HUES48 (cell line): ENCODE measurements around the gene TRIM42.

Experiments
- H3K27ac ChIP-seq: one replicate; pipeline ENCODE4 v1.7.0; 2013; ENCODE audit warnings: low read depth, low read length, inconsistent platforms
- H3K27me3 ChIP-seq: 2 replicates; pipeline ENCODE4 v1.6.1; 2013; ENCODE audit warnings: mild to moderate bottlenecking, low read length; ENCODE audit not compliant: control insufficient read depth, insufficient read depth
- H3K36me3 ChIP-seq: 2 replicates; pipeline ENCODE4 v1.6.1; 2013; ENCODE audit warnings: low read length; ENCODE audit not compliant: control insufficient read depth, insufficient read depth
- H3K4me1 ChIP-seq: 2 replicates; pipeline ENCODE4 v1.6.1; 2013; ENCODE audit warnings: mild to moderate bottlenecking, low read length; ENCODE audit not compliant: control insufficient read depth, insufficient read depth
- H3K4me3 ChIP-seq: 2 replicates; pipeline ENCODE4 v1.5.1; 2013; ENCODE audit warnings: mild to moderate bottlenecking, low read depth, low read length
- H3K9ac ChIP-seq: 2 replicates; pipeline ENCODE4 v1.6.1; 2013; ENCODE audit warnings: mild to moderate bottlenecking, low read depth, low read length, moderate library complexity
- H3K9me3 ChIP-seq: 2 replicates; pipeline ENCODE4 v1.6.1; 2013; ENCODE audit warnings: low read length; ENCODE audit not compliant: control insufficient read depth, insufficient read depth

The TRIM42 gene

GRCh38 chr3:140677764-140678163 is at the start of gene TRIM42:
TSS of gene TRIM42 (plus strand) at chr3:140678064. CDS start at chr3:140678230, 166 bp downstream.
- Histone ChIP-seq H3K4me3 (no peak within 1 kb of the TSS), H3K4me1 (no peaks in the 10 kb centered on the region), H3K9me3 (no peaks in the 10 kb centered on the region), H3K36me3 (no peaks in the 10 kb centered on the region), H3K9ac (no peak within 1 kb of the TSS), H3K27ac (no peak within 1 kb of the TSS), H3K27me3 (no peaks in the 10 kb centered on the region)

- Histone ChIP-seq H3K4me1 (no peaks in the 10 kb centered on the region; the same call in 1 of the 2 replicates), H3K27me3 (no peaks in the 10 kb centered on the region), H3K27ac (no peak overlapping the region), H3K36me3 (no peaks in the 10 kb centered on the region), H3K4me3 (no peak overlapping the region), H3K9ac (no peak overlapping the region), H3K9me3 (no peaks in the 10 kb centered on the region)
Measured at GRCh38 chr3:140628606-140629005, 49.3 kb upstream of the TRIM42 start.

- H3K4me3 ChIP-seq, result no peak overlapping the region
- H3K9me3 ChIP-seq, result no peaks in the 10 kb centered on the region
- no peak overlapping the region for H3K9ac ChIP-seq
- no peaks in the 10 kb centered on the region for H3K27me3 ChIP-seq
- H3K36me3 ChIP-seq, result no peaks in the 10 kb centered on the region
- no peaks in the 10 kb centered on the region; the same call in 1 of the 2 replicates for H3K4me1 ChIP-seq
- no peak overlapping the region for H3K27ac ChIP-seq
Measured at GRCh38 chr3:140629357-140630137, 48.3 kb upstream of the TRIM42 start.

GRCh38 chr3:140630366-140630765 is 47.5 kb upstream of the TRIM42 start:
- H3K27me3 ChIP-seq, result no peaks in the 10 kb centered on the region
- H3K27ac ChIP-seq, result no peak overlapping the region
- H3K36me3 ChIP-seq, result no peaks in the 10 kb centered on the region
- no peak overlapping the region for H3K9ac ChIP-seq
- no peaks in the 10 kb centered on the region; the same call in 1 of the 2 replicates for H3K4me1 ChIP-seq
- H3K4me3 ChIP-seq, result no peak overlapping the region
- H3K9me3 ChIP-seq, result no peaks in the 10 kb centered on the region

- Histone ChIP-seq H3K27me3 (no peaks in the 10 kb centered on the region), H3K27ac (no peak overlapping the region), H3K9ac (no peak overlapping the region), H3K4me1 (no peaks in the 10 kb centered on the region; the same call in 1 of the 2 replicates), H3K36me3 (no peaks in the 10 kb centered on the region), H3K4me3 (no peak overlapping the region), H3K9me3 (no peaks in the 10 kb centered on the region)
Measured at GRCh38 chr3:140630866-140631265, 47.0 kb upstream of the TRIM42 start.

- H3K27me3 ChIP-seq, result no peaks in the 10 kb centered on the region
- no peaks in the 10 kb centered on the region for H3K36me3 ChIP-seq
- H3K4me3 ChIP-seq, result no peak overlapping the region
- H3K9ac ChIP-seq, result no peak overlapping the region
- H3K27ac ChIP-seq, result no peak overlapping the region
- H3K9me3 ChIP-seq, result no peaks in the 10 kb centered on the region
- H3K4me1 ChIP-seq, result no peaks in the 10 kb centered on the region; the same call in 1 of the 2 replicates
Measured at GRCh38 chr3:140635276-140635675, 42.6 kb upstream of the TRIM42 start.

GRCh38 chr3:140636406-140637138 is 41.3 kb upstream of the TRIM42 start:
- Histone ChIP-seq H3K27ac (no peak overlapping the region), H3K9ac (no peak overlapping the region), H3K4me3 (no peak overlapping the region), H3K9me3 (no peaks in the 10 kb centered on the region), H3K36me3 (no peaks in the 10 kb centered on the region), H3K27me3 (no peaks in the 10 kb centered on the region), H3K4me1 (no peaks in the 10 kb centered on the region; the same call in 1 of the 2 replicates)

GRCh38 chr3:140651287-140651686 is 26.6 kb upstream of the TRIM42 start:
- H3K9me3 ChIP-seq, result no peaks in the 10 kb centered on the region; the same call in 1 of the 2 replicates
- H3K36me3 ChIP-seq, result no peaks in the 10 kb centered on the region
- no peak overlapping the region for H3K4me3 ChIP-seq
- H3K9ac ChIP-seq, result no peak overlapping the region
- H3K27ac ChIP-seq, result no peak overlapping the region
- H3K4me1 ChIP-seq, result no peaks in the 10 kb centered on the region
- H3K27me3 ChIP-seq, result no peaks in the 10 kb centered on the region

GRCh38 chr3:140655678-140656077 is 22.2 kb upstream of the TRIM42 start:
- H3K9ac ChIP-seq, result no peak overlapping the region
- H3K27me3 ChIP-seq, result no peaks in the 10 kb centered on the region
- no peaks in the 10 kb centered on the region for H3K36me3 ChIP-seq
- no peaks in the 10 kb centered on the region for H3K4me1 ChIP-seq
- H3K4me3 ChIP-seq, result no peak overlapping the region
- H3K9me3 ChIP-seq, result no peaks in the 10 kb centered on the region; the same call in 1 of the 2 replicates
- H3K27ac ChIP-seq, result no peak overlapping the region

- Histone ChIP-seq H3K27ac (no peak overlapping the region), H3K27me3 (no peaks in the 10 kb centered on the region), H3K9me3 (no peaks in the 10 kb centered on the region), H3K4me1 (no peaks in the 10 kb centered on the region), H3K4me3 (no peak overlapping the region), H3K36me3 (no peaks in the 10 kb centered on the region), H3K9ac (no peak overlapping the region)
Measured at GRCh38 chr3:140664111-140664510, 13.8 kb upstream of the TRIM42 start.

GRCh38 chr3:140682586-140682985 is 4.7 kb downstream of the TRIM42 start:
- no peaks in the 10 kb centered on the region for H3K4me1 ChIP-seq
- no peaks in the 10 kb centered on the region for H3K36me3 ChIP-seq
- H3K27me3 ChIP-seq, result no peaks in the 10 kb centered on the region
- H3K4me3 ChIP-seq, result no peak overlapping the region
- H3K9ac ChIP-seq, result no peak overlapping the region
- no peak overlapping the region for H3K27ac ChIP-seq
- H3K9me3 ChIP-seq, result no peaks in the 10 kb centered on the region
